ENCODE measurements around the gene F10. TPM values are rescaled to one million over a fixed set of nuclear protein-coding genes. Genes with fewer than 3 reads are reported as not detected.

Gene F10
- total and polyA plus RNA-seq, 4 donors, result 85.3 to 199 (median 117) TPM

DNA sequence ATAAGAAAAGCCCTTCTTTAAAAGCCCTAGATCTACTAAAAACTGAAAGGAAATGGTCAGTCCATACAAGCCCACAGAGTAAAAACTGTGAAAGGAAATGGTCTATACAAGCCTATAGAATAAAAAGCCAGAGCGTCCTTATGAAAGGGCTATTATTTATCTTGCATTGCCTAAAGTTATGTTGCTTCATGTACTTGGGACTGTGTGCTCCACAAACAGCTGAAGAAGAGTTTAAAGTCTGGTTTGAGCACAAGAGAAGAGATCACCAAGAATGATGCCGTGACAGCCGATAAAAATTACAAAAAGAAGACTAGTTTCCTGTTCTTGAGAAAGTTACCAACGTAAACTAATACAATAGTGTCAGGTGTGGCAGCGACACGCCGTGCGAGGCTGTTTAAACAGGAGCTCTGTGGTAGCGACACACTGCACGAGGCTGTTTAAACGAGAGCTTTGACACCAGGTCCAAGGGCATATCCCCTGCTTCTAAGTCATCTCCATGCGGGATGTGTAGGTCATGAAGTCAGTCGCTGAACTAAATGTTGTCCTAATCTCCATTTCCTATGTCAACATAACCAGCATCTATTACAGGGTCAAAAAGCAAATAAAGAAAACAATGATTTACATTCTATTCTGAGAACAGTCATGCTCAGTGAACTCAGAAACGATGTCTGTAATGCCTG is 61.0 kb downstream of the F10 start:
- H3K27me3 ChIP-seq (ENCODE audit: control insufficient read depth in 4 of 4, insufficient read depth in 4 of 4, low read length in 3 of 4), result no peaks in the 10 kb centered on the region
- no peak overlapping the region for H3K27ac ChIP-seq (ENCODE audit: low read depth in 1 of 2, low read length in 2 of 2)
- H3K9me3 ChIP-seq (ENCODE audit: control insufficient read depth in 4 of 4, low read length in 3 of 4), result no peaks in the 10 kb centered on the region
- TF ChIP-seq GABPA (IDR thresholded peaks at IDR 0.05 in 1 of 2, conservative IDR thresholded peaks at IDR 0.05 in 1 of 2), result no peak
- no peak for TF ChIP-seq NR2F2 (IDR thresholded peaks at IDR 0.05)
- no peak for TF ChIP-seq EGR1 (IDR thresholded peaks at IDR 0.05; ENCODE audit: low read depth in 2 of 2)
- no peak for TF ChIP-seq TAF1 (conservative IDR thresholded peaks at IDR 0.05)
- TF ChIP-seq SP1 (IDR thresholded peaks at IDR 0.05), result peak; percentile 54
- TF ChIP-seq MAX (IDR thresholded peaks at IDR 0.05), result peak; percentile 21
- TF ChIP-seq CTCF (IDR thresholded peaks at IDR 0.05; ENCODE audit: low read depth, low read length, missing input control), result no peak
- TF ChIP-seq, protein P1, sequence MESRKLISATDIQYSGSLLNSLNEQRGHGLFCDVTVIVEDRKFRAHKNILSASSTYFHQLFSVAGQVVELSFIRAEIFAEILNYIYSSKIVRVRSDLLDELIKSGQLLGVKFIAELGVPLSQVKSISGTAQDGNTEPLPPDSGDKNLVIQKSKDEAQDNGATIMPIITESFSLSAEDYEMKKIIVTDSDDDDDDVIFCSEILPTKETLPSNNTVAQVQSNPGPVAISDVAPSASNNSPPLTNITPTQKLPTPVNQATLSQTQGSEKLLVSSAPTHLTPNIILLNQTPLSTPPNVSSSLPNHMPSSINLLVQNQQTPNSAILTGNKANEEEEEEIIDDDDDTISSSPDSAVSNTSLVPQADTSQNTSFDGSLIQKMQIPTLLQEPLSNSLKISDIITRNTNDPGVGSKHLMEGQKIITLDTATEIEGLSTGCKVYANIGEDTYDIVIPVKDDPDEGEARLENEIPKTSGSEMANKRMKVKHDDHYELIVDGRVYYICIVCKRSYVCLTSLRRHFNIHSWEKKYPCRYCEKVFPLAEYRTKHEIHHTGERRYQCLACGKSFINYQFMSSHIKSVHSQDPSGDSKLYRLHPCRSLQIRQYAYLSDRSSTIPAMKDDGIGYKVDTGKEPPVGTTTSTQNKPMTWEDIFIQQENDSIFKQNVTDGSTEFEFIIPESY (IDR thresholded peaks at IDR 0.05), result peak; percentile 22
- peak; percentile 4 to 13 for TF ChIP-seq RAD21 (IDR thresholded peaks at IDR 0.05)
- TF ChIP-seq ATF3 (IDR thresholded peaks at IDR 0.05), result no peak
- peak; percentile 10 for TF ChIP-seq HNF4G (IDR thresholded peaks at IDR 0.05)
- peak; percentile 23 for TF ChIP-seq YY1 (IDR thresholded peaks at IDR 0.05)
- TF ChIP-seq FOXA1 (IDR thresholded peaks at IDR 0.05), result peak; percentile 6
- no peak for TF ChIP-seq JUND (IDR thresholded peaks at IDR 0.05)
- no peak for TF ChIP-seq FOXA2 (IDR thresholded peaks at IDR 0.05)
- peak; percentile 74 to 78 for TF ChIP-seq HNF4A (conservative IDR thresholded peaks at IDR 0.05)
- peak in 1 of 2 donors; percentile 38 for TF ChIP-seq RXRA (IDR thresholded peaks at IDR 0.05)
- TF ChIP-seq REST (IDR thresholded peaks at IDR 0.05), result no peak
- no peak for DNase-seq (ENCODE audit: low spot score)
- H3K36me3 ChIP-seq (ENCODE audit: control insufficient read depth in 4 of 4, insufficient read depth in 3 of 4, low read depth in 1 of 4, low read length in 3 of 4), result peaks cover 13 to 54% (median 36%) of the 10 kb centered on the region in 4 donors
- H3K9ac ChIP-seq (ENCODE audit: low read depth in 1 of 2, low read length in 2 of 2), result no peak overlapping the region
- H3K4me3 ChIP-seq (ENCODE audit: low read depth in 1 of 3, low read length in 3 of 3), result no peak overlapping the region
- H3K4me1 ChIP-seq (ENCODE audit: control insufficient read depth in 4 of 4, insufficient read depth in 4 of 4, low read length in 3 of 4), result peaks cover 0 to 5% (median 0%) of the 10 kb centered on the region in 4 donors
- 45% methylated on average over 14 of the region's 14 CpGs for WGBS
